Upper lobe of right lung (tissue), 1 donor: ENCODE measurements around the gene RPS6KC1. TPM values are rescaled to one million over a fixed set of nuclear protein-coding genes. Genes with fewer than 3 reads are reported as not detected.
"Not testable (repeated sequence)": the region's sequence is repeated elsewhere in the genome, so short reads cannot be mapped to it uniquely, and the experiment has no call there.

Experiments used
- ATAC-seq: fragments of 200-7000 bp; cut with Tn5 transposase; one replicate; pipeline ENCODE4 v1.9.1; 2020; ENCODE audit warnings: mild to moderate bottlenecking, moderate library complexity
- DNase-seq: peaks from one replicate; pipeline ENCODE4 v3.0.0-alpha.2; 2020
- H3K27ac ChIP-seq: fragments of 200-600 bp; one replicate; pipeline ENCODE4 v1.8.0; 2022
- H3K27me3 ChIP-seq: fragments of 200-600 bp; one replicate; pipeline ENCODE4 v1.8.0; 2022; ENCODE audit warnings: mild to moderate bottlenecking
- H3K36me3 ChIP-seq: fragments of 200-600 bp; one replicate; pipeline ENCODE4 v1.8.0; 2022
- H3K4me1 ChIP-seq: fragments of 200-600 bp; one replicate; pipeline ENCODE4 v1.8.0; 2022
- H3K4me3 ChIP-seq: fragments of 200-600 bp; one replicate; pipeline ENCODE4 v1.8.0; 2022; ENCODE audit warnings: mild to moderate bottlenecking
- H3K9me3 ChIP-seq: fragments of 200-600 bp; one replicate; pipeline ENCODE4 v1.8.0; 2022
- intact Hi-C: fragments of 100-400 bp; cut with DNase I; formaldehyde crosslinking; loops from one replicate; pipeline ENCODE4 v1.11.0; 2022
- total RNA-seq: library from RNA; stranded (reverse); fragmentation: NEBNext Ultra II Directional; extraction: Animal tissue kit (Norgen Biotek cat#: 25700); gene quantifications from one replicate; pipeline ENCODE4 v1.2.1, GENCODE V29; 2021
- TF ChIP-seq, protein P1 (sequence below): fragments of 200-600 bp; IDR thresholded peaks from one replicate; pipeline ENCODE4 v1.8.0; 2022; ENCODE audit warnings: antibody characterized with exemption
- donor health status: DM: no; HTN: yes; CAD: no; lungs with severe emphysema.

Gene RPS6KC1
- total RNA-seq, 1 donor from 2014 or later = 15.1 TPM

DNA sequence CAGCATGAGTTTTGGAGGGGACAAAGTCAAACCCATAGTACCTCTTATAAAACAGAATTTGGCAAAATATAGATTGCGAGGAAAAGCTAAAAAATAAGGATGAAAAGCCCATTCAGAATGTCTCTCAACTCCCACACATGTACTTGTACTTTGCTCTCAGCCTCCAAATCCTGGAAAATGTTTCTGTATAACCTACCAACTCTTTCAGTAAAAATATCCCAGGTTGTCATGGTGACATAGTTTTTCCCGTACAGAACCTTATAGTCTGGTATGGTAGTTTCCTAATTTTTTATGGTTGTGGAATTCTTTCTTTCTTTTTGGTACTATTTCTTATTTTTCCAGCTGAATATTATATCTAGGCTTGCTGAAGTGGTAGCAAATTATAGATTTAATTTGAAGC, 15.5 kb upstream of the RPS6KC1 start:
- DNase-seq = no peak
- no peak overlapping the region for H3K4me3 ChIP-seq
- ATAC-seq = no peak
- no peaks in the 10 kb centered on the region for H3K36me3 ChIP-seq
- no peak overlapping the region for H3K27ac ChIP-seq
- peaks cover 20% of the 10 kb centered on the region for H3K27me3 ChIP-seq
- intact Hi-C loops = no loop called here
- no peaks in the 10 kb centered on the region for H3K9me3 ChIP-seq
- H3K4me1 ChIP-seq = no peaks in the 10 kb centered on the region
- TF ChIP-seq, protein P1, sequence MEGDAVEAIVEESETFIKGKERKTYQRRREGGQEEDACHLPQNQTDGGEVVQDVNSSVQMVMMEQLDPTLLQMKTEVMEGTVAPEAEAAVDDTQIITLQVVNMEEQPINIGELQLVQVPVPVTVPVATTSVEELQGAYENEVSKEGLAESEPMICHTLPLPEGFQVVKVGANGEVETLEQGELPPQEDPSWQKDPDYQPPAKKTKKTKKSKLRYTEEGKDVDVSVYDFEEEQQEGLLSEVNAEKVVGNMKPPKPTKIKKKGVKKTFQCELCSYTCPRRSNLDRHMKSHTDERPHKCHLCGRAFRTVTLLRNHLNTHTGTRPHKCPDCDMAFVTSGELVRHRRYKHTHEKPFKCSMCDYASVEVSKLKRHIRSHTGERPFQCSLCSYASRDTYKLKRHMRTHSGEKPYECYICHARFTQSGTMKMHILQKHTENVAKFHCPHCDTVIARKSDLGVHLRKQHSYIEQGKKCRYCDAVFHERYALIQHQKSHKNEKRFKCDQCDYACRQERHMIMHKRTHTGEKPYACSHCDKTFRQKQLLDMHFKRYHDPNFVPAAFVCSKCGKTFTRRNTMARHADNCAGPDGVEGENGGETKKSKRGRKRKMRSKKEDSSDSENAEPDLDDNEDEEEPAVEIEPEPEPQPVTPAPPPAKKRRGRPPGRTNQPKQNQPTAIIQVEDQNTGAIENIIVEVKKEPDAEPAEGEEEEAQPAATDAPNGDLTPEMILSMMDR = no peak

DNA sequence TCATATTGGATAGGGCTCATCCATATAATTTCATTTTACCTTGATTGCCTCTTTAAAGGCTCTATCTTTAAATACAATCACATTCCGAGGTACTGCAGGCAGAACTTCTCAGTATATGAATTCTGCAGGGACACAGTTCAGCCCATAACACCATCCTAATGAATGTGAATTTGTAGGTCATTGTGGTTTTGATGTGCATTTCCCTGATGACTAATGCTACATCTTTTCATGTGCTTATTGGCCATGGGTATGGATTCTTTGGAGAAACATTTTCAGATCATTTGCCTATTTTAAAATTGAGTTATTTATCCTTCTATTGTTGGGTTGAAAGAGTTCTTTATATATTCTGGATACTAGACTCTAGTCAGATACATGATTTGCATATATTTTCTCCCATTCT, 9.6 kb upstream of the RPS6KC1 start:
- ATAC-seq (no peak), DNase-seq (no peak)
- Histone ChIP-seq H3K4me1 (no peaks in the 10 kb centered on the region), H3K9me3 (no peaks in the 10 kb centered on the region), H3K27ac (no peak overlapping the region), H3K27me3 (peaks cover 10% of the 10 kb centered on the region), H3K36me3 (no peaks in the 10 kb centered on the region), H3K4me3 (no peak overlapping the region)
- TF ChIP-seq, protein P1 = no peak
- intact Hi-C loops = no loop called here

DNA sequence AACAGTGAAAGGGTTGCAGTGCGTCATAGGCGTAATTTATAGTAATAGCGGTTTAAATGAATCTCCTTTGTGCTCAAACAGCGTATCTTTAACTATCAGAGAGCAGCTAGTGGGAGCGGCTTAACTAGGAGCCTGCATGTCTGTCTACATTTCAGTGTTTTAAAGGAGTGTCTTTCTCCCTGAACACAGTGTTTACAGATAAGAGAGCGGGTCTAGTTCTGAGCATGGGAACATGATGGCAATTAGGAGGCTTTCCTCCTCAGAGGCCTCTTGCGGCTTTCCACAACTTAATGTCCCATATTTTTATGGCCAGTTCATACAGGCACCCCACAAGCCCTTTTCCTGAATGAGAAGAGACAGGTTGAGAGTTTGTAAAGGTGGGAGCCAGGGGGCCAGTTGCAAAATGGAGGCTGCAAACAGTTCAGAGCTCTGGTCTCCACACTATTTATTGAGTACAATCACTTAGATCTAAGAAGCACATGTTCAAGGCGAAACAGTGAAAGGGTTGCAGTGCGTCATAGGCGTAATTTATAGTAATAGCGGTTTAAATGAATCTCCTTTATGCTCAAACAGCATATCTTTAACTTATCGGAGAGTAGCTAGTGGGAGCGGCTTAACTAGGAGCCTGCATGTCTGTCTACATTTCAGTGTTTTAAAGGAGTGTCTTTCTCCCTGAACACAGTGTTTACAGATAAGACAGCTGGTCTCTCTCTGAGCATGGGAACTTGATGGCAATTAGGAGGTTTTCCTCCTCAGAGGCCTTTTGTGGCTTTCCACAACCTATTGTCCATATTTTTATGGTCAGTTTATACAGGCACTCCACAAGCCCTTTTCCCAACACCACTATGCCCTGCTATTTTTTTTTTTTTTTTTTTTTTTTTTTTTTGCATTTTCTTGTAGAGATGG, 5.5 kb upstream of the RPS6KC1 start:
- H3K4me3 ChIP-seq, H3K36me3 ChIP-seq, intact Hi-C loops, H3K9me3 ChIP-seq, H3K27me3 ChIP-seq, H3K4me1 ChIP-seq, H3K27ac ChIP-seq, ATAC-seq, DNase-seq: not testable (repeated sequence)

DNA sequence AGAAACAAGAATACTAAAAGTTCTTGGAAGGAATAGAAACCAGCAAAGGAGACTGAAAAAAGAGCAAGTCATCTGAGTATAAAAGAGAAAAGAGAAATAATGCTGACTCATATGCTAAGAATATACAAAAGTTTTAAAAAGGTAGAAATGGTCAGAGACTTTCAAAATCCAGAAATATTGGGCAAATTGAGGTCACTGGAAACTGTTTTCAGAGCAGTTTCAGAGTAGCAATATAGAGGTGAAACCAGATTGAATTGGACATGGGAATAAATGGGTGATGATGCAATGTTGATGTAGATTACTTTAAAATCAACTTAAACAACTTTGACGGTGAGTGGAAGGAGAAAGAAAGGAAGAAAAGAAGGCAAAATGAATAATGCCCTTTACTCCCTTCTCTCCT, 1.8 kb upstream of the RPS6KC1 start:
- H3K36me3 ChIP-seq = no peaks in the 10 kb centered on the region
- peaks cover 7% of the 10 kb centered on the region for H3K27me3 ChIP-seq
- TF ChIP-seq, protein P1 = no peak
- ATAC-seq (no peak), DNase-seq (no peak)
- H3K9me3 ChIP-seq = no peaks in the 10 kb centered on the region
- peaks cover 11% of the 10 kb centered on the region for H3K4me1 ChIP-seq
- no peak overlapping the region for H3K4me3 ChIP-seq
- intact Hi-C loops = no loop called here
- H3K27ac ChIP-seq = no peak overlapping the region

DNA sequence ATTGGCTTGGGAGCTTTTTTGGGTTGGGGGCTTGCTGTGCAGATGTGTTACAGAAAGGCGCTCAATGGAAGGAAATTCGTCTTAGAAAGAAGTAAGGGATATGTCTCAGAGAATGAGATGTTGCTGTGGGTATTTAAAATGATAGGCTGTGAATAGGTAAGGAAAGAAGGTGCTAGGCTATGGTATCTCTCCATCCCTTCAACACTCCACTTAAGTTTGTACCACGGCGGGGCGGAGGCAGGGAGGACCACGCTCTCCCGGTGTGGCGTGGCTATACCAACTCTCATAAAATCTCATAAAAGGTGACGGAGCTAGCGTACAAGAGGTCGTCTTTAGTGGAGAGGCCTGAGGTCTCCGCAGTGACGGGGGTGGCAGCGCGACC, 305 bp upstream of the RPS6KC1 start:
- H3K9me3 ChIP-seq = no peaks in the 10 kb centered on the region
- peaks cover 11% of the 10 kb centered on the region for H3K4me1 ChIP-seq
- peak overlapping the region; percentile 95 for H3K4me3 ChIP-seq
- H3K36me3 ChIP-seq = no peaks in the 10 kb centered on the region
- no peak for DNase-seq
- peak; percentile 55 for ATAC-seq
- H3K27me3 ChIP-seq = peaks cover 7% of the 10 kb centered on the region
- intact Hi-C loops = no loop called here
- H3K27ac ChIP-seq = peak overlapping the region; percentile 73
- TF ChIP-seq, protein P1 = no peak

DNA sequence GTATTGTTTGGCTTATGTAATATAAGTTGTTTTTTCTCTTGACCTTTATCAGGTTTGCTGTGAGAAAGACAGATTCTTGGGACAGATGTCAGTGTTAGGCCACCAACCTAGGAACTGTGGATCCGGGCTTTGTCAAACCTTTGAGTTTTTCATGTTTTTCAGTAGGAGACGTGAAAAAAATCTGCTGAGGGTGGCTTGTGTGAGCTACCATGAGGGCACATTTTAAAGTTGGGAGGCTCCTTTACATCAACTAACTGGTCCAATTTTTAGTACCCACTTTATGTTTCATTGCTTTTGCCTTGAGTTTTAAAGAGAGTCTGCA, 801 bp downstream of the RPS6KC1 start:
- no peaks in the 10 kb centered on the region for H3K36me3 ChIP-seq
- ATAC-seq (no peak), DNase-seq (no peak)
- H3K4me3 ChIP-seq = peak overlapping the region; percentile 95
- H3K9me3 ChIP-seq = no peaks in the 10 kb centered on the region
- intact Hi-C loops = no loop called here
- peak overlapping the region; percentile 73 for H3K27ac ChIP-seq
- peaks cover 7% of the 10 kb centered on the region for H3K27me3 ChIP-seq
- TF ChIP-seq, protein P1 = no peak
- peaks cover 11% of the 10 kb centered on the region for H3K4me1 ChIP-seq
